IMR-90 (cell line): ENCODE measurements around the gene KRT83. TPM values are rescaled to one million over a fixed set of nuclear protein-coding genes. Genes with fewer than 3 reads are reported as not detected.

ENCODE experiments used
- ATAC-seq: fragments of 200-7000 bp; cut with Tn5 transposase; 2 replicates; pipeline ENCODE4 v1.9.1; 2020; ENCODE audit warnings: low read depth, mild to moderate bottlenecking, moderate library complexity
- BruUV-seq: library from RNA; stranded (reverse); fragments of 400-500 nt; replicated peaks from 2 replicates; lab custom pipeline; 2021; lab: Mats Ljungman, UMichigan
- CTCF ChIA-PET: fragments of 300-600 bp; formaldehyde crosslinking; extraction: SDS; loops from one replicate; lab custom pipeline; 2021; ENCODE audit warnings: antibody characterized with exemption; lab: Yijun Ruan, JAX
- POLR2A ChIA-PET: fragments of 300-600 bp; sonication (Branson Sonifier 250); formaldehyde crosslinking; loops from one replicate; lab custom pipeline; 2022; ENCODE audit warnings: antibody characterized with exemption; ENCODE audit not compliant: unreplicated experiment; lab: Charles Lee
- DNase-seq: peaks from one replicate; pipeline ENCODE4 v3.0.0; 2013
- H2AFZ ChIP-seq: replicated peaks from 2 replicates; pipeline ENCODE3; 2013; ENCODE audit warnings: low read length, mild to moderate bottlenecking; ENCODE audit not compliant: poor library complexity
- H2AK5ac ChIP-seq: 2 replicates; pipeline ENCODE4 v1.6.1; 2013; ENCODE audit warnings: low read depth, low read length, inconsistent platforms
- H2AK9ac ChIP-seq: replicated peaks from 2 replicates; pipeline ENCODE3; 2013; ENCODE audit warnings: mild to moderate bottlenecking, low read depth, low read length, moderate library complexity; ENCODE audit not compliant: poor library complexity
- H2BK120ac ChIP-seq: 2 replicates; pipeline ENCODE4 v1.6.1; 2013; ENCODE audit warnings: low read depth, low read length, inconsistent platforms
- H2BK15ac ChIP-seq: 3 replicates; pipeline ENCODE4 v1.6.1; 2013; ENCODE audit warnings: low read depth, low read length, inconsistent platforms
- H2BK20ac ChIP-seq: 2 replicates; pipeline ENCODE4 v1.6.1; 2013; ENCODE audit warnings: low read depth, mild to moderate bottlenecking, inconsistent platforms, low read length, moderate library complexity
- H2BK5ac ChIP-seq: 2 replicates; pipeline ENCODE4 v1.6.1; 2013; ENCODE audit warnings: mild to moderate bottlenecking, low read depth, low read length, inconsistent platforms; ENCODE audit not compliant: poor library complexity, severe bottlenecking
- H3K14ac ChIP-seq: replicated peaks from 2 replicates; pipeline ENCODE4 v1.6.1; 2013; ENCODE audit warnings: low read depth, low read length, inconsistent platforms
- H3K18ac ChIP-seq: 2 replicates; pipeline ENCODE4 v1.6.1; 2013; ENCODE audit warnings: low read depth, low read length, control low read depth
- H3K23ac ChIP-seq: 2 replicates; pipeline ENCODE4 v1.6.1; 2013; ENCODE audit warnings: low read depth, low read length, inconsistent platforms
- H3K27ac ChIP-seq: 2 replicates; pipeline ENCODE4 v1.5.1; 2013; ENCODE audit warnings: mild to moderate bottlenecking, control low read depth, low read length; ENCODE audit not compliant: insufficient read depth
- H3K27me3 ChIP-seq: 2 replicates; pipeline ENCODE4 v1.6.1; 2013; ENCODE audit warnings: low read length; ENCODE audit not compliant: control insufficient read depth, insufficient read depth
- H3K36me3 ChIP-seq: 2 replicates; pipeline ENCODE4 v1.6.1; 2013; ENCODE audit warnings: low read length, mixed read lengths; ENCODE audit not compliant: control insufficient read depth, insufficient read depth
- H3K4ac ChIP-seq: 2 replicates; pipeline ENCODE4 v1.6.1; 2013; ENCODE audit warnings: low read depth, low read length, inconsistent platforms
- H3K4me1 ChIP-seq: 2 replicates; pipeline ENCODE4 v1.6.1; 2013; ENCODE audit warnings: low read length, mixed read lengths; ENCODE audit not compliant: control insufficient read depth, insufficient read depth
- H3K4me2 ChIP-seq: 2 replicates; pipeline ENCODE4 v1.6.1; 2013; ENCODE audit warnings: low read depth, mild to moderate bottlenecking, control low read depth, low read length, moderate library complexity
- H3K4me3 ChIP-seq: 2 replicates; pipeline ENCODE4 v1.5.1; 2013; ENCODE audit warnings: low read depth, mild to moderate bottlenecking, control low read depth, low read length, moderate library complexity; ENCODE audit not compliant: insufficient read depth
- H3K56ac ChIP-seq: 2 replicates; pipeline ENCODE4 v1.6.1; 2013; ENCODE audit warnings: low read length, inconsistent platforms; ENCODE audit not compliant: insufficient read depth; ENCODE audit errors: extremely low read depth
- H3K79me1 ChIP-seq, 2 experiments: 2 replicates each; pipeline ENCODE4 v1.6.1; 2013; ENCODE audit warnings: low read length in 2 of 2, inconsistent platforms in 1 of 2, low read depth in 1 of 2
- H3K9ac ChIP-seq: 2 replicates; pipeline ENCODE4 v1.6.1; 2013; ENCODE audit warnings: low read depth, low read length, control low read depth
- H3K9me1 ChIP-seq: 2 replicates; pipeline ENCODE4 v1.6.1; 2013; ENCODE audit warnings: low read length, inconsistent platforms; ENCODE audit not compliant: insufficient read depth
- H3K9me3 ChIP-seq: 2 replicates; pipeline ENCODE4 v1.6.1; 2013; ENCODE audit warnings: low read length; ENCODE audit not compliant: control insufficient read depth, insufficient read depth
- H4K20me1 ChIP-seq: 2 replicates; pipeline ENCODE4 v1.6.1; 2013; ENCODE audit warnings: low read length, inconsistent platforms; ENCODE audit not compliant: insufficient read depth
- H4K5ac ChIP-seq: 2 replicates; pipeline ENCODE4 v1.6.1; 2013; ENCODE audit warnings: mild to moderate bottlenecking, low read depth, low read length, control low read depth
- H4K8ac ChIP-seq, 2 experiments: 2 replicates each; pipeline ENCODE4 v1.6.1; 2013; ENCODE audit warnings: low read depth in 2 of 2, low read length in 2 of 2, control low read depth in 1 of 2, inconsistent platforms in 1 of 2
- H4K91ac ChIP-seq: 2 replicates; pipeline ENCODE4 v1.6.1; 2013; ENCODE audit warnings: low read depth, low read length, inconsistent platforms; ENCODE audit not compliant: insufficient read depth
- FOS ChIP-seq: fragments of 150-350 bp; IDR thresholded peaks from 2 replicates; pipeline ENCODE4 v1.6.1; 2016; ENCODE audit warnings: low read depth, low read length
- MAFK ChIP-seq: IDR thresholded peaks from 2 replicates; pipeline ENCODE4 v1.6.1; 2012; ENCODE audit warnings: low read depth, low read length, improper control_type of control experiment
- NFE2L2 ChIP-seq: fragments of 150-350 bp; IDR thresholded peaks from 2 replicates; pipeline ENCODE4 v1.6.1; 2016; ENCODE audit warnings: low read depth, mild to moderate bottlenecking, low read length
- RAD21 ChIP-seq: IDR thresholded peaks from 2 replicates; pipeline ENCODE4 v1.6.1; 2012; ENCODE audit warnings: low read length, improper control_type of control experiment
- RCOR1 ChIP-seq: IDR thresholded peaks from 2 replicates; pipeline ENCODE4 v1.6.1; 2012; ENCODE audit warnings: mild to moderate bottlenecking, low read length, improper control_type of control experiment; ENCODE audit not compliant: insufficient replicate concordance
- USF2 ChIP-seq: fragments of 150-350 bp; IDR thresholded peaks from 2 replicates; pipeline ENCODE4 v1.6.1; 2017; ENCODE audit warnings: mild to moderate bottlenecking, antibody characterized with exemption, low read length, low read depth
- WGBS, 2 experiments: methylation state at CpG; one replicate each; pipeline versions ENCODE4 v1.1.5 to v1.1.7; 2013; ENCODE audit warnings: missing lambda C conversion rate in 2 of 2; ENCODE audit not compliant: insufficient read length in 1 of 2; ENCODE audit errors: extremely low coverage in 2 of 2; 5-methylcytosine and 5-hydroxymethylcytosine counted together
- dilution Hi-C: fragments of 300-500 bp; cut with HindIII; formaldehyde crosslinking; loops from one replicate; pipeline ENCODE4 v1.14.3; 2018; ENCODE audit warnings: low sequenced_read_pairs; ENCODE audit not compliant: unreplicated experiment
- in situ Hi-C: fragments of 300-500 bp; cut with MboI; formaldehyde crosslinking; loops from 3 replicates; pipeline ENCODE4 v1.14.3; 2019; ENCODE audit warnings: low sequenced_read_pairs, inconsistent platforms, mixed read lengths
- intact Hi-C: fragments of 100-400 bp; cut with micrococcal nuclease; formaldehyde crosslinking; loops from 2 replicates; pipeline ENCODE4 v1.10.0; 2022
- polyA plus RNA-seq, 3 experiments: library from polyadenylated mRNA; depleted of rRNA; stranded (reverse); fragments of >200 nt; gene quantifications; 2 replicates each; pipeline ENCODE4 v1.2.3, GENCODE V29; 2012; ENCODE audit warnings: low replicate concordance in 1 of 3
- total RNA-seq: library from RNA; depleted of rRNA; stranded (reverse); fragments of >200 nt; gene quantifications from 2 replicates; pipeline ENCODE4 v1.2.3, GENCODE V29; 2012

Gene KRT83
- total and polyA plus RNA-seq, 2 of the 4 experiments (the other 2 are of a cell fraction) = not detected

GRCh38 chr12:52360106-52360662, 39.0 kb upstream of the KRT83 start:
- no peak overlapping the region for H3K4me3 ChIP-seq
- H3K56ac ChIP-seq = no peak overlapping the region
- H2BK20ac ChIP-seq = no peak overlapping the region
- H3K9ac ChIP-seq = no peak overlapping the region
- H3K14ac ChIP-seq = no peak overlapping the region
- no peak overlapping the region for H4K8ac ChIP-seq
- no peak overlapping the region for H3K27ac ChIP-seq
- intact Hi-C loops = no loop called here
- CTCF ChIA-PET = interaction anchor here (0.8 kb wide), 1 partner anchor 12 kb away, joined by 5 read pairs; no protein-coding TSS in a partner anchor
- H2AK9ac ChIP-seq = no peak overlapping the region
- no TSS peak for BruUV-seq
- in situ Hi-C loops = no loop called here
- TF ChIP-seq FOS (no peak), MAFK (no peak), USF2 (no peak), RCOR1 (no peak), NFE2L2 (no peak), RAD21 (no peak)
- 93% methylated on average over 3 of the region's 7 CpGs; no CpG with 5 or more reads in 1 of the 2 experiments for WGBS, 2 experiments
- no peaks in the 10 kb centered on the region for H3K4me1 ChIP-seq
- H2AK5ac ChIP-seq = no peak overlapping the region
- no peak overlapping the region for H4K91ac ChIP-seq
- H4K5ac ChIP-seq = no peak overlapping the region
- no peak overlapping the region for H2AFZ ChIP-seq
- H3K4me2 ChIP-seq = no peak overlapping the region
- no peaks in the 10 kb centered on the region for H4K20me1 ChIP-seq
- H3K9me1 ChIP-seq = no peaks in the 10 kb centered on the region
- ATAC-seq (no peak), DNase-seq (no peak)
- H2BK120ac ChIP-seq = no peak overlapping the region
- H3K18ac ChIP-seq = no peak overlapping the region
- H2BK5ac ChIP-seq = no peak overlapping the region
- H3K79me1 ChIP-seq = no peaks in the 10 kb centered on the region
- POLR2A ChIA-PET = no interaction called here
- H2BK15ac ChIP-seq = no peak overlapping the region
- dilution Hi-C loops = no loop called here
- no peak overlapping the region for H3K4ac ChIP-seq
- H3K36me3 ChIP-seq = no peaks in the 10 kb centered on the region
- no peaks in the 10 kb centered on the region for H3K9me3 ChIP-seq
- no peak overlapping the region for H3K23ac ChIP-seq
- H3K27me3 ChIP-seq = peaks cover 43% of the 10 kb centered on the region
